Tibial nerve (tissue), 4 donors: ENCODE data around the gene SH3GLB2.

Source experiments
- EP300 ChIP-seq, 2 donors: sonication (generic); formaldehyde crosslinking; IDR thresholded peaks; one replicate each; pipeline ENCODE4 v1.6.1; 2017; ENCODE audit warnings: antibody characterized with exemption in 2 of 2, mild to moderate bottlenecking in 1 of 2
- POLR2A ChIP-seq, 2 donors: fragments of 450-650 bp; IDR thresholded peaks; one replicate each; pipeline ENCODE4 v1.6.1; 2017; ENCODE audit warnings: antibody characterized with exemption in 2 of 2, mild to moderate bottlenecking in 2 of 2, moderate library complexity in 2 of 2
- TF ChIP-seq, protein P1 (sequence below), 5 experiments: fragments of 200-600 bp in 3 of 5; fragments of 450-650 bp in 2 of 5; sonication (generic) in 3 of 5; IDR thresholded peaks; one replicate each; pipeline ENCODE4 v1.5.1; 2016 to 2019; ENCODE audit warnings: antibody characterized with exemption in 5 of 5, mild to moderate bottlenecking in 3 of 5, moderate library complexity in 2 of 5

GRCh38 chr9:128986671-128987070 lies 41.5 kb downstream of the SH3GLB2 start:
- TF ChIP-seq POLR2A (IDR thresholded peaks at IDR 0.05) (no peak), EP300 (IDR thresholded peaks at IDR 0.05) (no peak)
- TF ChIP-seq, protein P1, sequence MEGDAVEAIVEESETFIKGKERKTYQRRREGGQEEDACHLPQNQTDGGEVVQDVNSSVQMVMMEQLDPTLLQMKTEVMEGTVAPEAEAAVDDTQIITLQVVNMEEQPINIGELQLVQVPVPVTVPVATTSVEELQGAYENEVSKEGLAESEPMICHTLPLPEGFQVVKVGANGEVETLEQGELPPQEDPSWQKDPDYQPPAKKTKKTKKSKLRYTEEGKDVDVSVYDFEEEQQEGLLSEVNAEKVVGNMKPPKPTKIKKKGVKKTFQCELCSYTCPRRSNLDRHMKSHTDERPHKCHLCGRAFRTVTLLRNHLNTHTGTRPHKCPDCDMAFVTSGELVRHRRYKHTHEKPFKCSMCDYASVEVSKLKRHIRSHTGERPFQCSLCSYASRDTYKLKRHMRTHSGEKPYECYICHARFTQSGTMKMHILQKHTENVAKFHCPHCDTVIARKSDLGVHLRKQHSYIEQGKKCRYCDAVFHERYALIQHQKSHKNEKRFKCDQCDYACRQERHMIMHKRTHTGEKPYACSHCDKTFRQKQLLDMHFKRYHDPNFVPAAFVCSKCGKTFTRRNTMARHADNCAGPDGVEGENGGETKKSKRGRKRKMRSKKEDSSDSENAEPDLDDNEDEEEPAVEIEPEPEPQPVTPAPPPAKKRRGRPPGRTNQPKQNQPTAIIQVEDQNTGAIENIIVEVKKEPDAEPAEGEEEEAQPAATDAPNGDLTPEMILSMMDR (IDR thresholded peaks at IDR 0.05) = no peak
